SK-N-SH treated with all-trans-retinoic acid at 6 μM for 48 hours (cell line): ENCODE results near the gene R3HDM1.

Source experiments
- ARNTL ChIP-seq: fragments of 450-650 bp; formaldehyde crosslinking; IDR thresholded peaks from 2 replicates; pipeline ENCODE4 v1.5.0; 2020; ENCODE audit warnings: low read depth, mild to moderate bottlenecking, moderate library complexity, borderline replicate concordance
- GLIS3 ChIP-seq: fragments of 250-450 bp; sonication (Bioruptor Pico); IDR thresholded peaks from 2 replicates; pipeline ENCODE4 v1.5.0; 2020; ENCODE audit warnings: mild to moderate bottlenecking, moderate library complexity
- ISL1 ChIP-seq: fragments of 250-450 bp; sonication (Bioruptor Pico); IDR thresholded peaks from 2 replicates; pipeline ENCODE4 v2.1.2; 2022; ENCODE audit warnings: mild to moderate bottlenecking, moderate library complexity
- OSR1 ChIP-seq: fragments of 250-450 bp; sonication (Bioruptor Pico); IDR thresholded peaks from 2 replicates; pipeline ENCODE4 v1.8.0; 2022; ENCODE audit warnings: moderate library complexity, mild to moderate bottlenecking, inconsistent platforms
- POU6F1 ChIP-seq: fragments of 250-450 bp; sonication (Bioruptor Pico); IDR thresholded peaks from 2 replicates; pipeline ENCODE4 v1.8.0; 2021; ENCODE audit warnings: low read depth, mild to moderate bottlenecking, moderate library complexity, borderline replicate concordance
- RARB ChIP-seq: fragments of 250-450 bp; sonication (Bioruptor Pico); IDR thresholded peaks from 2 replicates; pipeline ENCODE4 v1.8.0; 2021; ENCODE audit warnings: mild to moderate bottlenecking, moderate library complexity
- TCF4 ChIP-seq: fragments of 250-450 bp; sonication (Bioruptor Pico); IDR thresholded peaks from 2 replicates; pipeline ENCODE4 v1.8.0; 2021; ENCODE audit warnings: mild to moderate bottlenecking, moderate library complexity, borderline replicate concordance
- TOX ChIP-seq: fragments of 250-450 bp; sonication (Bioruptor Pico); IDR thresholded peaks from 2 replicates; pipeline ENCODE4 v1.8.0; 2021; ENCODE audit warnings: mild to moderate bottlenecking, moderate library complexity, borderline replicate concordance
- TSHZ2 ChIP-seq: fragments of 250-450 bp; sonication (Bioruptor Pico); IDR thresholded peaks from 2 replicates; pipeline ENCODE4 v1.5.0; 2020; ENCODE audit warnings: mild to moderate bottlenecking, moderate library complexity
- ZC3H10 ChIP-seq: fragments of 250-450 bp; sonication (Bioruptor Pico); IDR thresholded peaks from 2 replicates; pipeline ENCODE4 v1.5.1; 2021; ENCODE audit warnings: mild to moderate bottlenecking, moderate library complexity
- ZFP30 ChIP-seq: fragments of 450-650 bp; formaldehyde crosslinking; IDR thresholded peaks from 2 replicates; pipeline ENCODE4 v1.5.0; 2022; ENCODE audit warnings: mild to moderate bottlenecking, moderate library complexity
- ZNF70 ChIP-seq: fragments of 450-650 bp; formaldehyde crosslinking; IDR thresholded peaks from 2 replicates; pipeline ENCODE4 v1.5.0; 2020; ENCODE audit warnings: mild to moderate bottlenecking, moderate library complexity
- TF ChIP-seq, protein P1 (sequence below): fragments of 250-450 bp; sonication (Bioruptor Pico); IDR thresholded peaks from 2 replicates; pipeline ENCODE4 v1.5.1; 2020; ENCODE audit warnings: low read depth, mild to moderate bottlenecking, moderate library complexity

GRCh38 chr2:135581282-135581681, 50.0 kb downstream of the R3HDM1 start:
- TF ChIP-seq OSR1 (CRISPR knock-in tag) = no peak
- TF ChIP-seq ZFP30 (CRISPR knock-in tag) = no peak
- no peak for TF ChIP-seq TOX (CRISPR knock-in tag)
- no peak for TF ChIP-seq ZNF70 (CRISPR knock-in tag)
- TF ChIP-seq, protein P1, sequence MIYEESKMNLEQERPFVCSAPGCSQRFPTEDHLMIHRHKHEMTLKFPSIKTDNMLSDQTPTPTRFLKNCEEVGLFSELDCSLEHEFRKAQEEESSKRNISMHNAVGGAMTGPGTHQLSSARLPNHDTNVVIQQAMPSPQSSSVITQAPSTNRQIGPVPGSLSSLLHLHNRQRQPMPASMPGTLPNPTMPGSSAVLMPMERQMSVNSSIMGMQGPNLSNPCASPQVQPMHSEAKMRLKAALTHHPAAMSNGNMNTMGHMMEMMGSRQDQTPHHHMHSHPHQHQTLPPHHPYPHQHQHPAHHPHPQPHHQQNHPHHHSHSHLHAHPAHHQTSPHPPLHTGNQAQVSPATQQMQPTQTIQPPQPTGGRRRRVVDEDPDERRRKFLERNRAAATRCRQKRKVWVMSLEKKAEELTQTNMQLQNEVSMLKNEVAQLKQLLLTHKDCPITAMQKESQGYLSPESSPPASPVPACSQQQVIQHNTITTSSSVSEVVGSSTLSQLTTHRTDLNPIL (CRISPR knock-in tag) = no peak
- no peak for TF ChIP-seq RARB (CRISPR knock-in tag)
- no peak for TF ChIP-seq GLIS3
- TF ChIP-seq POU6F1 = no peak
- TF ChIP-seq ARNTL (CRISPR knock-in tag) = no peak
- no peak for TF ChIP-seq TSHZ2
- no peak for TF ChIP-seq ZC3H10
- no peak for TF ChIP-seq TCF4 (CRISPR knock-in tag)
- no peak for TF ChIP-seq ISL1 (CRISPR knock-in tag)
